ENCODE results near the gene TENM4.

Gene TENM4

DNA sequence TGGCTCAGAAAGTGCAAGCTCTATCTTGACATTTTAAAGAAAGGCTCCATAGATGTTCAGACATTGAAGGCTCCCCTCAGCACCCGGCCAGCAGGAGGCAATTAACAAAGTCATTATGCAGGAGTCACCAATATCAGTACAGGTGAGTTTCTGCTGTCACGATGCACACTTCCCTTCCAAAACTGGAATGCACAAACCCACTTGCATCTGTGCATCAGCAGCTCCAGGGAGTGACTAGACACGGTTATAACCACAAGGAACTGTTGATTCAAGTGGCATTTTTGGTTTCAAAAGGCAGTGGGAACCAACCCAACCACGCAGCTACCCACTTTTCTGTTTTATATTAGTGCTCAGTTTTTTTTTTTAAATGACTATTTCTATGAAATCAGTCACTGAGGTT is 572.3 kb downstream of the TENM4 start:
- no peak for DNase-seq (ENCODE audit: low read depth in 2 of 3, low spot score in 2 of 3)

GRCh38 chr11:78860720-78861422 is 580.0 kb downstream of the TENM4 start:
- no peak for DNase-seq (ENCODE audit: low read depth in 2 of 3, low spot score in 2 of 3)

GRCh38 chr11:78857688-78858087 is 583.1 kb downstream of the TENM4 start:
- no peak for DNase-seq (ENCODE audit: low read depth in 2 of 3, low spot score in 2 of 3)

DNA sequence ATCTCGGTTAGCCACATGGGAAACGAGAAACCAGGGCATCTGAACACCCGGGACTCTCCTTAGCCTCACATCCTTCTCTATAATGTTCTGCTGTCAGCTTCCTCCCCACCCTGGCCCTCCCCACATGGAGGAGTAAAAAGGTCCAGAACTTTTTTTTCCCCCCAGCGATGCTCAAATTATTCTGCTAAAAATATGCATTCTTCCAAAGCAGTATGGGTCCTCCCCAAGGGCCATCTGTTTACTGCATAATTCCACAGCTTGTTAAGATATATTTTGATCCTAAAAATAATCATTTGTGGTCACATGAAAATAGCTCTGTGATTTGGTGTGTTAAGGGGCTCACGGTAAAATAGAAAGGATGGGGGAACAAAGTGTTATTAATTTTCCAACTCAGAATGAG is 584.6 kb downstream of the TENM4 start:
- DNase-seq (ENCODE audit: low read depth in 2 of 3, low spot score in 2 of 3), result no peak

GRCh38 chr11:78855116-78855515 is 585.7 kb downstream of the TENM4 start:
- DNase-seq (ENCODE audit: low read depth in 2 of 3, low spot score in 2 of 3), result no peak

GRCh38 chr11:78853521-78853920 is 587.3 kb downstream of the TENM4 start:
- no peak for DNase-seq (ENCODE audit: low read depth in 2 of 3, low spot score in 2 of 3)

DNA sequence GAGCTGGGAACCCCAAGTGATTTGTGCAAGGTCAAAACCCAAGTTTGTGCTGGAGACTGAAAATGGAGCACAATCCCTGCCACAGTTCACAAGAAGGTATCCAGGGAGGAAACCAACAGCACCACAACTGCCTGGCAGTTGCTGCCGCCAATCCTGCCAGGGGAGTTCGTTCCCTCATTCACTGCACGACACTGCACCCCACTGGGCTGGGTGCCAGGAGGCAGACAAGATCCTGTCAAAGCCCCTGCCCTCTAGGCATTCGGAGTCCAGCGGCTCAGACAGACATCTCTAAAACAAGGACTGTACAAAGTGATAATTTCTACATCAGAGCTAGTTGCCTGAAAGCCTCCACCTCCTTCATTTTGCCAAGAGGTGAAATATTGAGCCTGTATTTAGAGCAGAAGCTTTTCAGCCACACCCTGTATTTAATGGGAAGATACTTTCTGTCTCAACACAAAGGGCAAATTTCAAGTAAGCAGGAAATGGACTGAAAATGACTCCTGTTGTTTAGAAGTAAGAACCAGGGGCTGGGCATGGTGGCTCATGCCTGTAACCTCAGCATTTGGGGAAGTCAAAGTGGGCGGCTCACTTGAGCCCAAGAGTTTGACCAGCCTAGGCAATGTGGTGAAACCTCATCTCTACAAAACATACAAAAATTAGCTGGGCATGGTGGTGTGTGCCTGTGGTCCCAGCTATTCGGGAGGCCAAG is 588.8 kb downstream of the TENM4 start:
- no peak for DNase-seq (ENCODE audit: low read depth in 2 of 3, low spot score in 2 of 3)

DNA sequence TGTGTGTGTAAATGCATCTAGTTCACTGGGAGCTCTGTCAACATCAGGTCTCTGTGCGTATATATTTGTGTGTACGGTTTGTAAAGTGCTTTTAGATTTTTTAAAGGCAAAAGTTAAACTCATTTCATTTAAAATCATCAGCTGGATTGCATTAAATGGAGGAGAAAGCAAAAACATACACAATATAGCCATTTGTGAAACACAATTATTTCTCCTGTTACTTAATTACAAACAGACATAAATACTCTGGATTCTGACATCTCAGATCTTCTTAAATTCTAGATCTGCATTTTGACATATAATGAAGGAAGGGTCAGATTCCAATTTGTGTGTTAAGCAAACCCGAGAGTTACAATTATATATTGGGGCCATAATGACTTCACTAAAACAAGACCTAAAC is 590.8 kb downstream of the TENM4 start:
- DNase-seq (ENCODE audit: low read depth in 2 of 3, low spot score in 2 of 3), result no peak

DNA sequence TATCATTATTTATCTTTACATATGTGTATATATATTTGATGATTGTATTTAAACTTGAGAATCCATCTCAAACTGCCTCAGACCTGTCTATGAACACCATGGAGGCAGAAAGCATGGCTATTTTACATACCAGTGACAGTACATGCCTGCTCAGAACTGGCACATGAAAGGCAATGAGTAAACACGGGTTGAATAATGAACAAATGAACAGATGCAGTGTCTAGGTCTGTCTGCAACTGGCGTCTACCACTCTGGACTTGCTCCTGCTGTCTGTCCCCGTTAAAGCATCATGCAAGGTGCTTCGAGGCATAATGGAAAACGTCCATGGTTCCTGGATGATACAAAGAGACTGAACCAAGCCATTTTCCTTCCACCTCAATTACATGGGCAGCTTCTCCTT is 594.6 kb downstream of the TENM4 start:
- DNase-seq (ENCODE audit: low read depth in 2 of 3, low spot score in 2 of 3), result no peak

- DNase-seq (ENCODE audit: low read depth in 2 of 3, low spot score in 2 of 3), result no peak
Measured at GRCh38 chr11:78845496-78845895, 595.3 kb downstream of the TENM4 start.

DNA sequence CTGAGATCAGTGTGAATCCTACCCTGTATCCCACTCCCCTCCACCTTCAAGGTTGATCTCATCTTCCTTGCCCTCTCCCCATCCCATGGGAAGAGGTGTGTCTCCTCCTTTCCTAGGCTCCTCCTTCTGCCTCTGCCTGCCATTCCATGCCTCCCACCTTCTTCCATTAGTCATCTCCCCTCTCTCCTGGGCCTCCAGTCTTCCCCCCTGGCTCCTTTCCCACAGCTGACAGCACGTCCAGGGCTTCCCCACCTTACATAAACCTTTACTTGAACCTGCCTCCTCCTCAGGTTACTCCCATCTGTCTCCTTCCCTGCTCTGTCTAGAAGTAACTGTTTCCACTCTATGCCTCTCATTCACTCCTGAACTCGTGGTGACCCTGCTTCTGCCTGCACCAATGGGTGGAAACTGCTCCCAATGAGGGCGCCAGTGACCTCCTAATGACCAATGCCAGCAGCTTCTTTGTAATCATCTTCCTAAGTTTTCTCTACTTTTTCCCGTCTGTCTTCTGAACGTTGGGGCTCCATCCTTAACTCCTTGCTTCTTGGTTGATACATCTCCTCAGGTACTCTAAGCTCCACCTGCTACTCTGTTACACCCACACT is 599.3 kb downstream of the TENM4 start:
- DNase-seq (ENCODE audit: low read depth in 2 of 3, low spot score in 2 of 3), result no peak

GRCh38 chr11:78840623-78841022 is 600.2 kb downstream of the TENM4 start:
- DNase-seq (ENCODE audit: low read depth in 2 of 3, low spot score in 2 of 3), result no peak

DNA sequence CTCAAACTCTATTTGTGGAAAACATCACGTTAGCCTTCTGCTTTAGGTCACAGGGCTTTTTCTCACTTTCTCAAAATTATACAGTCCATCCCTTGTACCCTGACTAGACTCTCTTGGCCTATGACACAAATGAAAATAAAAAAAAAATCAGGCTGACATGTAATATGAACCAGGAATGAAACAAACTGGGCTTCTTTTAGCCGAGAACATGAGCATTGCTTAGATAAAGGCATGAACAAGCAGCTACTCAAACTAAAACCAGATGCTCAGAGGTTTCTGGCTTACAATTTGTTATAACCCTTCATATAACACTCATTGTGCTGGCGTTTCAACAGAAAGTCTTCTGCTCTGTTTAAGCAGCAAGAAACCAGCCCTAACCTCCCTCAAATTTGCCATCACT is 600.6 kb downstream of the TENM4 start:
- DNase-seq (ENCODE audit: low read depth in 2 of 3, low spot score in 2 of 3), result no peak

- no peak for DNase-seq (ENCODE audit: low read depth in 2 of 3, low spot score in 2 of 3)
Measured at GRCh38 chr11:78838417-78838816, 602.4 kb downstream of the TENM4 start.

- DNase-seq (ENCODE audit: low read depth in 2 of 3, low spot score in 2 of 3), result no peak
Measured at GRCh38 chr11:78835646-78836045, 605.2 kb downstream of the TENM4 start.

DNA sequence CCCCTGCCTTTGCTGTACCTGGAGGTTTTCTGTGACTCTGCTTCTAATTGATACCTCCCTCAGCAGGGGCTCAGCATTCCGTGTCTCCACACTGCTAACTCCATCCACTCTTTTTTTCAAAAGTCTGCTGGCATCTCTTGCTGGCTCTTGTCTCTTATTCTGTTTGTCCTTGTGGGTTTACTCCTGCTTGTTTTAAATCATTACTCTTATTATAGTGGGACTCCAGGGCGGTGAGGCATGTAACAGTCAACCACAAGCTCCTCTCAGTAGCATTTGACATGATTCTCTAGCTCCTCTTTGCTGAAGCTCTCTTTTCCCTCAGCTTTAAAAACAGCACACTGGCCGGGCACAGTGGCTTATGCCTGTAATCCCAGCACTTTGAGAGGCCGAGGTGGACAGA is 605.9 kb downstream of the TENM4 start:
- no peak for DNase-seq (ENCODE audit: low read depth in 2 of 3, low spot score in 2 of 3)

- no peak for DNase-seq (ENCODE audit: low read depth in 2 of 3, low spot score in 2 of 3)
Measured at GRCh38 chr11:78833237-78833636, 607.6 kb downstream of the TENM4 start.

GRCh38 chr11:78832226-78832947 is 608.4 kb downstream of the TENM4 start:
- DNase-seq (ENCODE audit: low read depth in 2 of 3, low spot score in 2 of 3), result no peak

DNA sequence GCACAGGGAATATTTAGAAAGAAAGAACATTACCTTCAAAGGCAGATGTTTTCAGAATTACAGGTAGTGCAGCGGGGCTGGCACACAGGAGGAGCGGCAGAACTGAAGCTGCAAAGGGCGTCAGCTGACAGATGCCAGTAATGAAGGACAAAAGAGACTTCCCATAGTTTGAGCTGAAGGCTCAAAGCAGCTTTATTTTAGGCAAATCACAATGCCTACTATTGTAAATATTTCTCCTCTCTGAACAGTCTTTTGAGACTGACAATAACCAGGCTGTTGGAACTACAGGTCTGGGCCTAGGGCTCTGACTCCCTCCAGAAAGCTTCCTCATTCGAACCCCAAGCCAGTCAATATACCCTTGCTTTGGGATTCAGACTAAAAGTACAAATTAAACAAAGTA is 609.3 kb downstream of the TENM4 start:
- no peak for DNase-seq (ENCODE audit: low read depth in 2 of 3, low spot score in 2 of 3)

- no peak for DNase-seq (ENCODE audit: low read depth in 2 of 3, low spot score in 2 of 3)
Measured at GRCh38 chr11:78830277-78830819, 610.5 kb downstream of the TENM4 start.

GRCh38 chr11:78829146-78829545 is 611.7 kb downstream of the TENM4 start:
- no peak for DNase-seq (ENCODE audit: low read depth in 2 of 3, low spot score in 2 of 3)

DNA sequence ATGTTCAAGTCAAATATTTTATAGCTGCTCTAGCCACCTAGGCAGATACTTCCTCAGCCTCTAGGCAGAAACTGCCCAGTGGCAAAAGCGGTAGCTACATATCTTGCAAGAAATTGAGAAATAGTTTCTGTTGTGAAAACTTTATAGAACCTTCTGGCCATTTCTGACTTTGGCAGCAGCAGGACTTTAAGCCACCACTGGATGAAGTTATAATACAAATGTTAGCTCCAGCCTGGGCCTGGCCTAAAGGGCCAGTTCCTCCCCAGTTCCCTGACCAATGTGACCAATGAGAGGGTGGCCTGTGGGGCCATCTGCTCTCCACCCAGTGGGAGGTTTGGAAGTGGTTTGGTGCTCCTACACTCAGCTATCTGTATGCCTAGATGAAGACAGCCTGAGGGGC is 612.2 kb downstream of the TENM4 start:
- DNase-seq (ENCODE audit: low read depth in 2 of 3, low spot score in 2 of 3), result no peak

All from activated CD8-positive, alpha-beta memory T cell treated with anti-CD3 and anti-CD28 coated beads for 48 hours (primary cell).